HG03060 (cell line): ENCODE measurements around the gene CA5A.
"Not testable (repeated sequence)": the region's sequence is repeated elsewhere in the genome, so short reads cannot be mapped to it uniquely, and the experiment has no call there.

Experiments used
- ATAC-seq: cut with Tn5 transposase; IDR thresholded peaks from one replicate; pipeline ENCODE4 v1.9.1; 2021; ENCODE audit warnings: low read depth, moderate number of reproducible peaks; ENCODE audit not compliant: unreplicated experiment

The CA5A gene

GRCh38 chr16:87926246-87927194, 9.8 kb downstream of the CA5A start:
- no peak for ATAC-seq

DNA sequence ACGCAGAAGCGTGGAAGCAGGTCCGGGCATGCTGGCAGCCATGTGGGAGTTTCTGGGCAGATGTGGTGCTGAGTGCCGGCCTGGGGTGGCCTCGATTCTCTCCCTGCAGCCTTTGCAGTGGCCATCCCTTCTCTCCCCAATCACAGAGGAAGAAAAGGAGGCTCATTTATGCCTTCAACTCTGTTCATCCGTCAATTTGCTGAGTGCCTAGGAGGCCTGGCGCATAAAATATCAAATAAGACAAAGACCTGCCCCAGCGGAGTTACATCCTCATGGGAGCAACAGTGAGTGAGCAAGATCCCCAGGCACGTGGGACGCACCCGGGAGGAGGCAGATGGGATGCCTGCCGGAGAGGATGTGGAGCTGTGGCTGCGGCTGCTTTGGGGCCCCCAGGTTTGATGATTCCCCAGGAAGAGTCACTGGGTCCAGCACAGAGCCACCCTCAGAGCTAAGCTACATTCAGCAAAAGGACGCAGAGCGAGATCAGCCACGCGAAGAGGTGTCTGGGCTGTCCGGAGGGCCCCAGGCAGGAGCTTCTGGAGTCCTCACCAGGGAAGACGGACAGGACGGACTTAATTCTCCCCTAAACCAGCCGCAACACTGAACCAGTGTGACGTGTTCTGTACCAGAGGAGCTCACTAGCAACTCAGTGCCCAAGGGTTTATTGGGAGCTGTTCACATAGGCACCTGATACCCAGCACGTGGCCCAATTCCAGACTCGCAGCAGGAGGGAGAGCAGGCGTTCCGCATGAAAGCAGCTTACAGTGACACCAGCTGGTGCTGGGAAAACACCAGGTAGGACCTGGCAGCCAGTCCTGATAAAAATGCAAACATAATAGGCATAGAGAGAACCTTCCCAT, 11.3 kb downstream of the CA5A start:
- ATAC-seq, result no peak

DNA sequence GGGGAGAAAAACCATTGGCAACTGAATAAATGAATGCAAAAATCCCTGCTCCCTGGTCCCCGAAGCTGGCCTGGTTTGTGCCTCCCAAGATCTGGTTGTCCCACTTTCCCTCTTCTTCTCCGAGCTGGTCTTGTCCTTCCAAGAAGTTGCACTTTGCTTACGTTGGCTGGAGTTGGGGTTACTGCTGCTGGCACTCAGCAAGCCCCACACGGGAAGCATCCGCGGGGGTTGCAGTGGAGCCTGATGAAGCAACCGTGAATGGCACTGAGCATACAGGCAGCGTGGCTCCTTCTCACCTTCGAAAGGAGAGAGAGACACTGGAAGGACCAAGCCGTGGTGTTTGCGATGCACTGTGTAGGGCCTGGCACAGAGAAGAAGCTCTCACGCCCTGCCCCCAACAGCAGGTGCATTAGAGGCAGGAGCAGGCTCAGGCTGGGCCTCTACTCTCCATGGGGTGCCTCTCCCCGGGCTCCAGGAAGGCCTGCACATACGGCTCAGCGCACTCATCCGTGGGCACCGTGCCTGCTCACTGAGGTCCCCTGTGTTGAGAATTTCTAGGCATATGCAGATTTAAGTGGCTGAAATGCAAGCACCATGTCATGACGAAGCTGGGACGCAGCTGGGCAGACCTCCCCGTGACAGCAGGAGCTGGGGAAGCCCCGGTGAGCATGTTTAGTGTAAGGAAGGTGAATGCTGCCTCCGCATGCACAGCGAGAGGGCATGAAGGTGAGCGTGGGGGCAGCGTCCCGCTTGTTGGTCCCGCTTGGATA, 12.1 kb downstream of the CA5A start:
- ATAC-seq, result no peak

GRCh38 chr16:87922250-87922871, 14.0 kb downstream of the CA5A start:
- no peak for ATAC-seq

DNA sequence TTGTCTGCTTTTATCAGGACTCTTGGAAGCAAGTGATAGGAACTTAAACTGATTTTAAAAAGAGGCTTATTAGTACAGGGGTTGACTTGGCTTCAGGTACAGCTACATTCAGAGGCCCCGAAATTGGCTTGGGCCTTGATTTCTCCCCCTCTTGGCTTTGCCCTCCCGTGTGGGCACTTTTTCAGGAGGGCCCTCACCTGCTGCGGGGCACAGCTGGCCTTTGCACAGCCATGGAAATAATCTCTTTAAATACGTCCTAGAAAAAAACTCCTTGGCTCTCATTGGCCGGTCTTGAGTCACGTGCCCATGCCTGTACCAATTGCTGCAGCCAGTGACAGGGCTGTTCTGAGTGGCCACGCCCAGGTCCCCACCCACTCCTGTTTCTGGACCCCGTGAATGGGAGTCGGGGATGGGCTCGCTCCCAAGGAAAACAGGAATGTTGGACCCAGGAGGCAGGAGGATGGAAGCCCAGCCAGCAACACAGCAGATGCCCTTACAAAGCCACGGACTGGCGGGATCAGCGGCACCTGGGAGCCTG, 15.0 kb downstream of the CA5A start:
- ATAC-seq, result no peak

DNA sequence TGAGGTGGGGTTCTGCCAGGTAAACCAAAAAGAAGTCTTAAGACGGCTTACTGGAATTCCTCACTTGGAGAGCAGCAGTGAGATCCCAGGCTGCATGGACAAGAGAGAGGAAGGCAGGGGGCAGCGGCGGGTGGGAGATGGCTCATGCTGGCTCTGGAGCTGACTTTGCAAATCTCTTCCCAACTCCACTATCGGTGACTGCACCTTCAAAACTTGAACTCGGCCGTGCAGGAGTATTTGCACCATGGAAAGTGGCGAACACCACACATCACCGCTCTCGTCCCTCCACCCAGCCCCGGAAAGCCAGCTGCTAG, 16.7 kb downstream of the CA5A start:
- no peak for ATAC-seq

DNA sequence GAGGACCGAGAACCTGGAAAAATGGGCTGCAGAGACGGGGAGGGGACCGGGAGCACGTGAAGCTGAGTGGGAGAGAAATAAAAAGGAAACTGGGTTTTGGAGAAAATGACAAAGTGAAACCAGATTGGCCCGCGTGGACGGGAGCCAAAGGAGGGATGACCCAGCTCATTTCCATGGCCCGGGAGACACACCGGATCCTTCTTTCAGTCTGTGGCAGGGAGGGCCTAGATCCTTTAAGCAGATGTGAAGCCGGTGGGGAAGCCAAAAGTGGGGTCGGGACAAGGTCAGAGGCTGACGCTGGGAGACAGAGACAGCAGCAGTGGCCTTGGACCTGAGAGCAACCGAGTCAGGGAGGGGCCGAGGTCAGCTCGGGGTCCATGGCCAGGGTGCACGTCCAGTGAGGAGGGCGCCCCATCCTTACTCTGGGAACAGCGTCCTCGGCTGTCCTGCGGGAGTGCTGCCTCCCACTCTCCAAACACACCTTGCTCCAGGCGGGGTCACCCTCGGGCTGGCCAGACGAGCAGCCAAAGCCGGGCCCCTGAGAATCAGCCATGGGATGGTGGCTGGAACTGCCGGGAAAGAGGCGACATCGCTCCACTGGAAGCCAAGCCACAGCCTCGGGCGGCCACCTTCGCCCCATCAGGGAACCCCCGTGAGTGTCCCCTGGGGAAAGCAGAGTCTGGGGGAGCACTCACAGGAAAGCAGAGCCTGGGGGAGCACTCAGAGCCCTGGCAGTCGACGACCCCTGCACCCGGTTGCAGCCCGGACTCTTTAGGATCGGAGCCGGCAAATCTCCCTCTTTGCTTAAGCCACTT, 17.3 kb downstream of the CA5A start:
- ATAC-seq, result no peak

DNA sequence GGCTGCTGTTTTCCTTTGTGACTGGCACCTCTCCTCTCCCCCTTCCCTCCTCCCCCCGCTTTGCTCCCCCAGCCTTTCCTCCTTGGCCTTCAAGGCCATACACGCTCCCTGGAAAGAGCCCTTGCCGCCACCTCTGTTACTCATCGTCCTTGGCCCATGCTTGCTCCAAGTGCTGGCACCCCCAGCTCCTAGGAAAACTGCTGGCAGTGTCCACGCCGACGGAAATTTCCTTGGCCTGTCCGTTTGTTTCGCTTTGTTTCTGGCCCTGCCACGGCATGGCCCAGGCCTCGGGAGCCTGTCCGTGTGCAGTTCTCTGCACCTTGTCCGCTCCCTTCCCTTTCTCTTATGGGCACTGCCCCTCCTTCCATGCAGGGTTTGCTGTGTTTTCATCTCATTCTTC, 18.0 kb downstream of the CA5A start:
- no peak for ATAC-seq

DNA sequence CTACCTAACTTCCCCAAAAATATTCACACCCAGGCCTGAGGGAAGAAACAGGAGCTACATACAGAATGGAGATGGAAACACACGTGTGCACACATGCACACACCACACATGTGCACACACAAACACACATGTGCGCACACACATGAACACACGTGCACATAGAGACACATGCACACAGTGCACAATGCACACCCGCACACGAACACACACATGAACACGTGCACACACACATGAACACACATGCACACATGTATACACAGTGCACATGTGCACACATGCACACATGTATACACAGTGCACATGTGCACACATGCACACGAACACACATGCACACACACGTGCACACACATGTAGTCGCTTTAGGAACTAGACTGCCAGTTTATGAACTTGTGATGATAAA, 18.8 kb downstream of the CA5A start:
- ATAC-seq, result no peak

DNA sequence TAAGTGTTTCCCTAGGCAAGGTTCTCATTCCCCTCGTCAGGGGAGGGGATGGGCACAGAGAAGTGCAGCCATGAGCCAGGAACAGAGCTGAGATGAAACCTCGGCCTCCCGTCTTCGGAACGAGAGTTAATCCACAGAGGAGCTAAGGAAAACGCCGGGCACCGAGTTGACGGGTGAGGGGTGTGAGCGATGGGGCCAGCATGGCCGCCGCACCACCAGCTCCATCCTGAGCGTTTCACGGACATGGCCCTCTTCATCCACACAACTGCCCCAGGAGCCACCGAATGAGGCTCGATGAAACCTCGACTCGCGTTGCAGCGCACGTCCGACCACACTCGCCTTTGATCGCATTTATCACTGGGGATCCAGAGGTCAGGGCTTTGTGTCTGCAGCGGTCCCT, 21.5 kb downstream of the CA5A start:
- ATAC-seq, result no peak

DNA sequence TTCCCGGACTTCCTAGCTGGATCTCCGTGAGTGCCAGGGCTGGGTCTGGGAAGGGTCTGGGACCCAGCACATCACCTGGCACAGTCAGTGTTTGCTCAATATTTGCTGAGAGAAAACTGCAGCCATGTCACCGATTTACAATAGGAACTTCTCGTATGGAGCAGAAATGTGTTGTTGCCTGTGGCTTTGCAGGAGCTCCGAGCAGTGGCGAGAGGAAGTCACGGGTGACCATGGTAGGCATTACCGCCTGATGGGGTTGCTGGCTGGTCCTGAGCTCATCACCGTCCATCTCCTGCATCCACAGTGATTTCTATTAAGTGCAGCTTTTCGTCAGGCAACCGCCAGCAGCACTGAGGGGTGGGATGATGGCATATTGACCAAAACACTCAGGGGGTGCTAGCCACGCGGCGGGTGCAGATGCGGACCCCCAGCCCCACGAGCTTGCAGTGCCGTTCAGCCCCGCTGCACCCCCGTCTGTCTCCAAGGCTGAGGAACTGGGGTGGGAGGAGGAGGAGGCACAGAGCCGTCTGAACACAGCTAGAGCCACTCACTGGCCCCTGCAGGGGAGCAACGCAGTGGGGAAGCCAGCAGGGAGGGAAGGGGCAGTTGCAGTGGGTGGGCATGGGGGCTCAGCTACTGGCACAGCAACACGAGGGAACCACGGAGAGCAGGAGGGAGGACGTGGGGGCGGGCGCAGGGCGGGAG, 22.2 kb downstream of the CA5A start:
- not testable (repeated sequence) for ATAC-seq

GRCh38 chr16:87912691-87913090, 23.6 kb downstream of the CA5A start:
- ATAC-seq, result not testable (repeated sequence)

DNA sequence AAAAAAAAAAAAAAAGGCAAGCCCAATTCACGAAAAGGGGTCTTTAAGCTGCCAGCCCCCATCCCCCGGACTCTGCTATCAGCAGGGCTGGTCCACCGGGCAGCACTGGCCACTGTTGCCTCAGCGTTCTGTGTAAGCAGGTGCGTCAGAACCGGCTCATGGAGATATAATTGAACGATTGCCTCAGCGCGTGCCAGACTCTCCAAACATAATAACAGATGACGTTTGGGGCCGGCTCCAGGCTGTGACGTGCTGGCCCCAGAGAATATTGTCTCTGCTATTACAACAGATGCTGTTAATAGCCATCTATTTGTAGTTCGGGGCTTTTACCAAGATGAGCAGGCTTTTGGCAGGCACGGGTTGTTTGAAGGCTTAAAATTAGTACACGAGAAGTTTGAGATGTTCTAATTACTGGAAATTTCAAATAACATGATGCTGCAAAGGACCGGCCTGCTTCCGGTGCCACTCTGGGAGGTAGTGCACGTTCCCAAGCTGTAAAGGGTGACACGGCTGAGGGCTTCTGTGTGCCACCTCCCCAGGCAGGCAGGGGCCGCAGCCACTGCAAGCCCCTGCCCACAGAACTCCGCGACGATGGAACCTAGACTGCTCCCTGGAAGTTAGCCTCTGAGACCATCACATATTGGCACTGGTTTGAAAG, 25.1 kb downstream of the CA5A start:
- not testable (repeated sequence) for ATAC-seq

DNA sequence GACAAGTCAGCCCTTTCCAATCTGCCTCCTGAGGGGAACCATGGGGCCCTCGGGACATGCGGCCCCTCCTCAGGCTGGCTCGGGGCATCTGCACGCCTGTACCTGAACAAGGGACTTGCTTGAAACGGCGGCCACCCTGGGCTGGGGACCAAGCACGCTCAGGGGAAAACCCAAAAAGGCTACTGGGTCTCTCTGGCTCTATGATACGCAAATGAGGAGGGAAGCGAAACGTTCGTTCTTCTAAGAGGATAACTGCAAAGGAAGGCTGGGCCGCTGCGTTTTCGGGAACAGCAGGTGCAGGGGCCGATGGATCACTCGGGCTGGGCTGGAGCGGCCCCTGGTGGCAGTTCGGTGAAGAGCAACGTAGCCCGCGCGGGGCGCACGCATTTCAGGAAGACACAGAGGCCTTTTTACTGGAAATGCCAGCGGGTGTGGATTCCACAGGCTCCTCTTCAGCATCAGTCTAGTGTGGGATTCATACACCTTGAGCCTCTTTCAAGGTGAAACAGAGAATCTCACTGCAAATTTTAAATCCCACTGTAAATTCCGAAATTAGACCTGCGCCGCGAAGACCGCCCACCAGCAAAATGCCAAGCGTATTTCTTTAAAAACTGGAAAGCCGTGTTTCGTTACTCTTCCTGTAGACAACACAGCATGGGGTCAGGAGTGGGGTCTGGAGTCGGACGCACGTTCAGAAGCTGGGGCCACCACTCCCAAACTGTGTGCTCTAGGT, 27.0 kb downstream of the CA5A start:
- ATAC-seq, result peak; percentile 56

GRCh38 chr16:87908101-87908500, 28.2 kb downstream of the CA5A start:
- not testable (repeated sequence) for ATAC-seq

- not testable (repeated sequence) for ATAC-seq
Observed at GRCh38 chr16:87905521-87905920, 30.8 kb downstream of the CA5A start.

DNA sequence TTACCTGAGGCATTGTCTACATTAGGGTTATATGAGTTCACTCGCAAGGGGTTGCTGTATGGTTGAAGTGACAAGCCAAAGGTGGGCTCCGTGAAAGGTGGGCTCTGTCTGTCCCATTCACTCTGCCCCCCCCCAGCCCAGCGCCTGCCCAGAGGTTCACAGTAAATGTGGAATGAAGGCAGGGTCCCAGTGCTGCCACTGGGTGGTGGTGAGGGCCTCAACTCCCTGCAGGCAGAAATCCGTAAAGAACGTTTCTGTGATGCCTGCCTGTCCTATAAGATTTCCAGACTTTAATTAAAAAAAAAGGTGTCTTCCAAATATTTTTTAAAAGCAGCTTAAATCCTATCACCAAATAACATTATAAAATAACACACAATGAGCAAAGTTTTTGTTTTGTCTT, 31.4 kb downstream of the CA5A start:
- ATAC-seq, result not testable (repeated sequence)
